SK-N-SH treated with all-trans-retinoic acid at 6 μM for 48 hours (cell line): ENCODE data around the gene C3orf18.

Source experiments
- CREB5 ChIP-seq: fragments of 250-450 bp; sonication (Bioruptor Pico); IDR thresholded peaks from 2 replicates; pipeline ENCODE4 v1.5.1; 2020; ENCODE audit warnings: low read depth, mild to moderate bottlenecking, moderate library complexity
- CSDC2 ChIP-seq: fragments of 250-450 bp; sonication (Bioruptor Pico); IDR thresholded peaks from 2 replicates; pipeline ENCODE4 v1.5.0; 2020; ENCODE audit warnings: mild to moderate bottlenecking, moderate library complexity
- CSRNP3 ChIP-seq: fragments of 250-450 bp; sonication (Bioruptor Pico); IDR thresholded peaks from 2 replicates; pipeline ENCODE4 v1.5.1; 2021; ENCODE audit warnings: mild to moderate bottlenecking, moderate library complexity
- ESRRG ChIP-seq: fragments of 250-450 bp; sonication (Bioruptor Pico); IDR thresholded peaks from 2 replicates; pipeline ENCODE4 v1.6.1; 2021; ENCODE audit warnings: mild to moderate bottlenecking
- PATZ1 ChIP-seq: fragments of 250-450 bp; sonication (Bioruptor Pico); IDR thresholded peaks from 2 replicates; pipeline ENCODE4 v1.8.0; 2020; ENCODE audit warnings: mild to moderate bottlenecking, moderate library complexity, borderline replicate concordance
- PPARA ChIP-seq: fragments of 250-450 bp; sonication (Bioruptor Pico); IDR thresholded peaks from 2 replicates; pipeline ENCODE4 v1.5.0; 2020; ENCODE audit warnings: mild to moderate bottlenecking, borderline replicate concordance
- ZFP3 ChIP-seq: fragments of 250-450 bp; sonication (Bioruptor Pico); IDR thresholded peaks from 2 replicates; pipeline ENCODE4 v1.5.0; 2020; ENCODE audit warnings: mild to moderate bottlenecking, moderate library complexity
- ZNF8 ChIP-seq: fragments of 450-650 bp; formaldehyde crosslinking; IDR thresholded peaks from 2 replicates; pipeline ENCODE4 v1.5.0; 2020; ENCODE audit warnings: mild to moderate bottlenecking, moderate library complexity

- no peak for TF ChIP-seq ZNF8 (CRISPR knock-in tag)
- TF ChIP-seq PATZ1 (CRISPR knock-in tag): no peak
- no peak for TF ChIP-seq CSDC2 (CRISPR knock-in tag)
- no peak for TF ChIP-seq CREB5 (CRISPR knock-in tag)
- TF ChIP-seq ZFP3 (CRISPR knock-in tag): no peak
- no peak for TF ChIP-seq ESRRG (CRISPR knock-in tag)
- no peak for TF ChIP-seq PPARA (CRISPR knock-in tag)
- TF ChIP-seq CSRNP3: no peak
These were observed 51.7 kb downstream of the C3orf18 start for GRCh38 chr3:50515565-50516439.
